A549 treated with AZD2906 at 1 μM for 4 hours (cell line): ENCODE measurements around the gene MT3. TPM values are rescaled to one million over a fixed set of nuclear protein-coding genes. Genes with fewer than 3 reads are reported as not detected.

Experiments
- total RNA-seq: library from RNA; stranded (reverse); fragments of 200-300 nt; extraction: Qiagen RNA extraction; gene quantifications from 5 replicates; pipeline ENCODE4 v1.2.3, GENCODE V29; 2022

The MT3 gene
- 0.41 to 0.88 TPM (median 0.79 TPM) in 5 replicates for total RNA-seq

DNA sequence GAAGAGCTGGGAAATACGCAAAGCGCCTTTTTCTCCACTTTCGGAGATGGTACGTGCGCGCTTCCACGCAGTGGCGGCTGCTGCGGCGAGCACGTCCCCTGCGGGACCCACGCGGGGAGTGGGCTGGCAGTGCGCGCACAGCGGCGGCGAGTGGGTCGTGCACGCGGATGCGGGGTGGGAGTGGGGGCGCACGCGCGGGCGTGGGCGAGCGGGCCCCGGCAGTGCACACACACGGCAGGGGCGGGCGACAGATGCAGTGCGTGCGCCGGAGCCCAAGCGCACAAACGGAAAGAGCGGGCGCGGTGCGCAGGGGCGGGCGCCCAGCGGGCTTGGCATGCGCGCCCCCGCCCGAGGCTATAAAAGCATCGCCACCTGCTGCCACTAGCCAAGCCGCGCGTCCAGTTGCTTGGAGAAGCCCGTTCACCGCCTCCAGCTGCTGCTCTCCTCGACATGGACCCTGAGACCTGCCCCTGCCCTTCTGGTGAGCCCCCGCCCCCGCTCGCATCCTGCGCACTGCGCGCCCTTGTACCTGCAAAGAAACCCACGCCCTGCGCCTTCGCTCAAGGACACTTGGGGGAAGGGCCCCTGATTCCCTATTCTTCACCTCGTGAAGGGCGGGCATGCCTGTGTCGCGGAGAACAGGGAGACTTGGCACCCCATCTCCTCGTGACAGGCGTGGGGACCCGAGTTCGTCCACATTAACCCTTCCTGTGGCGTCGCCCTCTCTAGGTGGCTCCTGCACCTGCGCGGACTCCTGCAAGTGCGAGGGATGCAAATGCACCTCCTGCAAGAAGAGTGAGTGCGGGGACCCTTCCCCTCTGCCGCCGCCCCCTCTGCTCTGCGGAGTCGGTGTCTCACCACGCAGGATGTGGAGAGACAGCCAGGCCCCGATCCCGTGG is at the start of gene MT3:
TSS of gene MT3 (plus strand) at position 388 of the 899 bp plus-strand sequence. CDS start at position 451, 63 bp downstream.

GRCh38 chr16:56564793-56565477 is 24.4 kb upstream of the MT3 start, which contains the start of gene MT4:
TSS of gene MT4 (plus strand) at chr16:56565073. CDS start at chr16:56565129, 56 bp downstream.

GRCh38 chr16:56608043-56608875 is 18.9 kb downstream of the MT3 start, which contains the start of gene MT2A:
TSS of gene MT2A (plus strand) at chr16:56608584. CDS start at chr16:56608656, 72 bp downstream.

DNA sequence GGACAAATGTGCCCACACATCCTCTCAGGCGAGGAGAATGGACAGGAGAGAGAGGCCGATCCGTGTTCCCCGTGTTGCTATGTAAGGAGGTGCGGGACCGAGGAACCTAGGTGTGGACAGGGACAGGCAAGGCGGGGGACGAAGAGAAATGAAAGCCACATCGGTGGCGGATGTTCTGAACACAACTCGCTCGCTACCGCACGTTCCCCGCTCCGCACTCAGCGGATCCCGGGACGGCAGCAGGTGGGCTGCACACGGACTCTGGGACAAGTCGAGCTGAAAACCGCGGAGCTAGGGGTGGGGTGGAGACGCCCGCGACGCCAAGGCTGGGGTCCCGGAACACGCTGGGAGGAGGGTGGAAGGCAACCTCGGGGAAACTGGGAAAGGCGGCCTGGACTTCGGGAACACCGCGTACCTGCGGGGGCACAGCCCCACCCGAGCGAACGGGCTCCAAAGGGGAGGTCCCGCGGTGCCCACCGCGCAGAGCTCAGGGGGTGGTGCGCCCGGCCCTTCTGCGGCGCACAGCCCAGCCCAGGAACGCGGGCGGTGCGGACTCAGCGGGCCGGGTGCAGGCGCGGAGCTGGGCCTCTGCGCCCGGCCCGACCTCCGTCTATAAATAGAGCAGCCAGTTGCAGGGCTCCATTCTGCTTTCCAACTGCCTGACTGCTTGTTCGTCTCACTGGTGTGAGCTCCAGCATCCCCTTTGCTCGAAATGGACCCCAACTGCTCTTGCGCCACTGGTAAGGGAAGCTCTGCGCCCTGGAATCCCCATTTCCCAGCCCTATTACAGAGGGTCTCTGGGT is 36.0 kb downstream of the MT3 start, which contains the start of gene MT1E:
TSS of gene MT1E (plus strand) at position 642 of the 803 bp plus-strand sequence. CDS start at position 713, 71 bp downstream.

DNA sequence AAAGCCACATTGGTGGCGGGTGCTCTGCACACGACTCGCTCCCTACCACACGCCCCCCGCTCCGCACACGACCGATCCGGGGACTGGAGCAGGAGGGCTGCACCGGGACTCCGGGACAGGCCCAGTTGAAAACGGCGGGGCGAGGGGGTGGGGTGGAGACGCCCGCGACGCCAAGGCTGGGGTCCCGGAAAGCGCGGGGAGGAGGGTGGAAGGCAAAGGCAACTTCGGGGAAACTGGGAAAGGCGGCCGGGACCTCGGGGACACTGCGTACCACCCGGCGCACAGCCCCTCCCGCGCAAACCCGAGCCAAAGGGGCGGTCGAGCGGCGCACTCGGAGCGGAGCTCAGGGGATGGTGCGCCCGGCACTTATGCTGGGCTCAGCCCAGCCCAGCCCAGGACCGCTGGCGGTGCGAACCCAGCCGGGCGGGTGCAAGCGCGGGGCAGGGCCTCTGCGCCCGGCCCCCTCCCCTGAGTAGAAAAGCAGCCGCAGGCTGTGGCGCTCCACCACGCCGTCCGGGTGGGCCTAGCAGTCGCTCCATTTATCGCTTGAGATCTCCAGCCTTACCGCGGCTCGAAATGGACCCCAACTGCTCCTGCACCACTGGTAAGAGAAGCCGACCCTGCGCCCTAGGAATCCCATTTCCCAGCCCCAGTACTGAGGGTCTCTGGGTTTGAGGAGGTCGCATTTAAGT is 43.0 kb downstream of the MT3 start, which contains the start of gene MT1M:
TSS of gene MT1M (plus strand) at position 504 of the 692 bp plus-strand sequence. CDS start at position 577, 73 bp downstream.

DNA sequence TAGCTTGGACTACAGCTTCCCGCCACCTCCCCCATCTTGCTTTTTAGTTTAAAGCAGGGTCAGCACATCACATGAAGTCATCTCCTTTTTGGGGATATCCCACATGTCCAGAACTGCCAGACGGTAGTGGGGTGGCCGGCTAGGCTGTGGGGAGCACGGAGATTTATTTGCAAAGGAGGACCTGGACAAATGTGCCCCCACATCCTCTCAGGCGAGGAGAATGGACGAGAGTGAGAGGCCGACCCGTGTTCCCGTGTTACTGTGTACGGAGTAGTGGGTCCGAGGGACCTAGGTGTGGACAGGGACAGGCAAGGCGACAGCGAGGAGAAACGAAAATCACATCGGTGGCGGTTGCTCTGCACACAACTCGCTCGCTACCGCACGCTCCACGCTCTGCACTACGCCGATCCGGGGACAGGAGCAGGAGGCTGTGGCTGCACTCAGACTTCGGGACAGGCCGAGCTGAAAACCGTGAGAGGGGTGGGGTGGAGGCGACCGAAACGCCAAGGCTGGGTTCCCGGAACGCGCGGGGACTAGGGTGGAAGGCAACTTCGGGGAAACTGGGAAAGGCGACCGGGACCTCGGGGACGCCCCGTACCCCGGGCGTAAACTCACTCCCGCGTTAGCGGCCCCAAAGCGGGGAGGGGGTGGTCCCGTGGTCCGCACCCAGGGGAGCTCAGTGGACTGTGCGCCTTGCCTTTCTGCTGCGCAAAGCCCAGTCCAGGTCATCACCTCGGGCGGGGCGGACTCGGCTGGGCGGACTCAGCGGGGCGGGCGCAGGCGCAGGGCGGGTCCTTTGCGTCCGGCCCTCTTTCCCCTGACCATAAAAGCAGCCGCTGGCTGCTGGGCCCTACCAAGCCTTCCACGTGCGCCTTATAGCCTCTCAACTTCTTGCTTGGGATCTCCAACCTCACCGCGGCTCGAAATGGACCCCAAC is 48.8 kb downstream of the MT3 start, which contains the start of gene MT1A:
TSS of gene MT1A (plus strand) at position 853 of the 937 bp plus-strand sequence. CDS start at position 926, 73 bp downstream.

Other genes starting within 250 kb of the MT3 start
- 65.1 to 70.7 TPM (median 67.4 TPM) in 5 replicates for gene AMFR, start 164.0 kb upstream of the MT3 start, total RNA-seq
- 104 to 124 TPM (median 111 TPM) in 5 replicates for gene NUDT21, start 138.2 kb upstream of the MT3 start, total RNA-seq
- gene OGFOD1, start 138.0 kb upstream of the MT3 start, total RNA-seq: 70.3 to 110 TPM (median 77.4 TPM) in 5 replicates
- gene BBS2, start 69.5 kb upstream of the MT3 start, total RNA-seq: 15.8 to 32.7 TPM (median 22.1 TPM) in 5 replicates
- not detected in 5 replicates for gene MT4, start 24.5 kb upstream of the MT3 start, total RNA-seq
- gene MT2A, start 19.1 kb downstream of the MT3 start, total RNA-seq: 2,240 to 3,417 TPM (median 2,786 TPM) in 5 replicates
- gene MT1E, start 36.3 kb downstream of the MT3 start, total RNA-seq: 0.15 to 0.21 TPM in 2 of 5 replicates, not detected in the others
- 0.09 to 0.17 TPM in 2 of 5 replicates, not detected in the others for gene MT1M, start 43.1 kb downstream of the MT3 start, total RNA-seq
- gene MT1A, start 49.1 kb downstream of the MT3 start, total RNA-seq: 30.1 to 42.3 TPM (median 34.0 TPM) in 5 replicates
- gene MT1B, start 62.4 kb downstream of the MT3 start, total RNA-seq: 0.38 to 0.92 TPM (median 0.76 TPM) in 4 of 5 replicates, not detected in the other
- gene MT1F, start 68.4 kb downstream of the MT3 start, total RNA-seq: 16.6 to 30.8 TPM (median 20.1 TPM) in 5 replicates
- not detected in 5 replicates for gene MT1G, start 78.5 kb downstream of the MT3 start, total RNA-seq
- gene MT1H, start 80.3 kb downstream of the MT3 start, total RNA-seq: not detected in 5 replicates
- 569 to 951 TPM (median 792 TPM) in 5 replicates for gene MT1X, start 92.9 kb downstream of the MT3 start, total RNA-seq
- gene NUP93, start 140.6 kb downstream of the MT3 start, total RNA-seq: 82.1 to 106 TPM (median 104 TPM) in 5 replicates